PC-9 (cell line): ENCODE data around the gene CEP85L. TPM values are rescaled to one million over a fixed set of nuclear protein-coding genes. Genes with fewer than 3 reads are reported as not detected.

ENCODE experiments used
- BruUV-seq: library from RNA; stranded (reverse); fragments of 400-500 nt; replicated peaks from 2 replicates; lab custom pipeline; 2021; lab: Mats Ljungman, UMichigan
- CTCF ChIA-PET: fragments of 300-600 bp; sonication (Branson Sonifier 250); formaldehyde crosslinking; loops from one replicate; lab custom pipeline; 2022; ENCODE audit warnings: antibody characterized with exemption; lab: Charles Lee
- POLR2A ChIA-PET: fragments of 300-600 bp; sonication (Branson Sonifier 250); formaldehyde crosslinking; loops from one replicate; lab custom pipeline; 2022; ENCODE audit warnings: antibody characterized with exemption; ENCODE audit not compliant: unreplicated experiment; lab: Charles Lee
- DNase-seq, 2 experiments: peaks; one replicate each; pipeline versions ENCODE4 v3.0.0 to v3.0.0-alpha.2; 2015 to 2022; ENCODE audit warnings: mixed read lengths in 1 of 2
- H2AFZ ChIP-seq: fragments of 200-600 bp; sonication (generic); 2 replicates; pipeline ENCODE4 v1.8.1; 2017; ENCODE audit warnings: antibody characterized with exemption
- H3F3A ChIP-seq: fragments of 200-600 bp; sonication (generic); 2 replicates; pipeline ENCODE4 v1.8.1; 2017; ENCODE audit warnings: antibody characterized with exemption, mild to moderate bottlenecking, low read depth; ENCODE audit not compliant: insufficient read depth
- H3K27ac ChIP-seq: fragments of 200-600 bp; sonication (generic); 2 replicates; pipeline ENCODE4 v1.6.1; 2016; ENCODE audit warnings: mixed run types
- H3K27me3 ChIP-seq: fragments of 200-600 bp; sonication (generic); 2 replicates; pipeline ENCODE4 v1.6.1; 2016; ENCODE audit warnings: low read depth, mixed run types; ENCODE audit not compliant: insufficient read depth
- H3K36me3 ChIP-seq: fragments of 200-600 bp; sonication (generic); 2 replicates; pipeline ENCODE4 v1.6.1; 2016; ENCODE audit warnings: low read depth, mixed run types
- H3K4me1 ChIP-seq: fragments of 200-600 bp; sonication (generic); replicated peaks from 2 replicates; pipeline ENCODE4 v1.6.1; 2016; ENCODE audit warnings: mixed run types; ENCODE audit not compliant: insufficient read depth
- H3K4me2 ChIP-seq: fragments of 200-600 bp; sonication (generic); 2 replicates; pipeline ENCODE4 v1.6.1; 2017; ENCODE audit warnings: mixed run types
- H3K4me3 ChIP-seq: fragments of 200-600 bp; sonication (generic); 2 replicates; pipeline ENCODE4 v1.6.1; 2016; ENCODE audit warnings: mixed run types
- H3K79me2 ChIP-seq: fragments of 200-600 bp; sonication (generic); 2 replicates; pipeline ENCODE4 v1.6.1; 2017; ENCODE audit warnings: low read depth, mixed run types
- H3K9me2 ChIP-seq: fragments of 200-600 bp; sonication (generic); 2 replicates; pipeline ENCODE4 v1.8.1; 2017; ENCODE audit warnings: mild to moderate bottlenecking; ENCODE audit not compliant: insufficient read depth
- H3K9me3 ChIP-seq: fragments of 200-600 bp; sonication (generic); 2 replicates; pipeline ENCODE4 v1.8.1; 2016; ENCODE audit warnings: low read depth; ENCODE audit not compliant: insufficient read depth
- H4K20me1 ChIP-seq: fragments of 200-600 bp; sonication (generic); 2 replicates; pipeline ENCODE4 v1.8.1; 2017; ENCODE audit not compliant: insufficient read depth
- EZH2 ChIP-seq: fragments of 200-600 bp; sonication (generic); IDR thresholded peaks from 2 replicates; pipeline ENCODE4 v1.8.0; 2017; ENCODE audit warnings: antibody characterized with exemption, low read depth
- intact Hi-C: fragments of 100-400 bp; cut with micrococcal nuclease; formaldehyde crosslinking; loops from one replicate; pipeline ENCODE4 v1.10.0; 2022; ENCODE audit not compliant: unreplicated experiment
- total RNA-seq: library from RNA; stranded (reverse); gene quantifications from 2 replicates; pipeline ENCODE4 v1.2.3, GENCODE V29; 2021
- TF ChIP-seq, protein P1 (sequence below): fragments of 200-600 bp; sonication (generic); conservative IDR thresholded peaks from 2 replicates; pipeline ENCODE4 v1.6.1; 2017; ENCODE audit warnings: mixed run types, antibody characterized with exemption, mild to moderate bottlenecking, moderate library complexity

CEP85L gene
- total RNA-seq, 1 experiment from 2014 or later, result 3.0 TPM

- H3K4me2 ChIP-seq, result no peak overlapping the region
- no peak overlapping the region for H3K4me3 ChIP-seq
- CTCF ChIA-PET, result no interaction called here
- H3K27ac ChIP-seq, result no peak overlapping the region
- H3K36me3 ChIP-seq, result no peaks in the 10 kb centered on the region
- H4K20me1 ChIP-seq, result 0 out of 2 replicates have a peak, but pooled peaks cover 3% of the 10 kb centered on the region
- no peak overlapping the region for H2AFZ ChIP-seq
- no peaks in the 10 kb centered on the region for H3K9me3 ChIP-seq
- intact Hi-C loops, result no loop called here
- no peak for DNase-seq
- no peaks in the 10 kb centered on the region; the same call in 1 of the 2 replicates for H3F3A ChIP-seq
- no TSS peak for BruUV-seq
- TF ChIP-seq EZH2, result no peak
- TF ChIP-seq, protein P1, sequence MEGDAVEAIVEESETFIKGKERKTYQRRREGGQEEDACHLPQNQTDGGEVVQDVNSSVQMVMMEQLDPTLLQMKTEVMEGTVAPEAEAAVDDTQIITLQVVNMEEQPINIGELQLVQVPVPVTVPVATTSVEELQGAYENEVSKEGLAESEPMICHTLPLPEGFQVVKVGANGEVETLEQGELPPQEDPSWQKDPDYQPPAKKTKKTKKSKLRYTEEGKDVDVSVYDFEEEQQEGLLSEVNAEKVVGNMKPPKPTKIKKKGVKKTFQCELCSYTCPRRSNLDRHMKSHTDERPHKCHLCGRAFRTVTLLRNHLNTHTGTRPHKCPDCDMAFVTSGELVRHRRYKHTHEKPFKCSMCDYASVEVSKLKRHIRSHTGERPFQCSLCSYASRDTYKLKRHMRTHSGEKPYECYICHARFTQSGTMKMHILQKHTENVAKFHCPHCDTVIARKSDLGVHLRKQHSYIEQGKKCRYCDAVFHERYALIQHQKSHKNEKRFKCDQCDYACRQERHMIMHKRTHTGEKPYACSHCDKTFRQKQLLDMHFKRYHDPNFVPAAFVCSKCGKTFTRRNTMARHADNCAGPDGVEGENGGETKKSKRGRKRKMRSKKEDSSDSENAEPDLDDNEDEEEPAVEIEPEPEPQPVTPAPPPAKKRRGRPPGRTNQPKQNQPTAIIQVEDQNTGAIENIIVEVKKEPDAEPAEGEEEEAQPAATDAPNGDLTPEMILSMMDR, result no peak
- H3K79me2 ChIP-seq, result no peaks in the 10 kb centered on the region
- POLR2A ChIA-PET, result no interaction called here
- no peaks in the 10 kb centered on the region for H3K27me3 ChIP-seq
- no peaks in the 10 kb centered on the region for H3K9me2 ChIP-seq
- H3K4me1 ChIP-seq, result no peaks in the 10 kb centered on the region
Observed at GRCh38 chr6:118617417-118617816, 34.0 kb downstream of the CEP85L start.

GRCh38 chr6:118611334-118611733 lies 40.1 kb downstream of the CEP85L start:
- intact Hi-C loops, result no loop called here
- H3F3A ChIP-seq, result no peaks in the 10 kb centered on the region; the same call in 1 of the 2 replicates
- no peak overlapping the region for H3K4me2 ChIP-seq
- DNase-seq, result no peak
- BruUV-seq, result no TSS peak
- no peak overlapping the region for H3K27ac ChIP-seq
- H3K4me1 ChIP-seq, result no peaks in the 10 kb centered on the region
- no peak overlapping the region for H3K4me3 ChIP-seq
- H3K79me2 ChIP-seq, result peaks cover 11% of the 10 kb centered on the region; the same call in 1 of the 2 replicates
- no peaks in the 10 kb centered on the region for H4K20me1 ChIP-seq
- H3K27me3 ChIP-seq, result no peaks in the 10 kb centered on the region
- TF ChIP-seq EZH2, result no peak
- TF ChIP-seq, protein P1, result no peak
- no peaks in the 10 kb centered on the region for H3K9me2 ChIP-seq
- no peaks in the 10 kb centered on the region for H3K36me3 ChIP-seq
- no peaks in the 10 kb centered on the region; the same call in 1 of the 2 replicates for H3K9me3 ChIP-seq
- no peak overlapping the region for H2AFZ ChIP-seq
- ChIA-PET POLR2A (no interaction called here), CTCF (no interaction called here)

GRCh38 chr6:118606858-118607257 lies 44.5 kb downstream of the CEP85L start:
- POLR2A ChIA-PET, result no interaction called here
- Histone ChIP-seq H2AFZ (no peak overlapping the region), H3K27ac (no peak overlapping the region), H3K9me2 (no peaks in the 10 kb centered on the region), H3K4me3 (no peak overlapping the region), H3F3A (no peaks in the 10 kb centered on the region), H3K36me3 (no peaks in the 10 kb centered on the region), H3K9me3 (peaks cover 4% of the 10 kb centered on the region; the same call in 1 of the 2 replicates), H4K20me1 (no peaks in the 10 kb centered on the region), H3K4me2 (no peak overlapping the region), H3K27me3 (no peaks in the 10 kb centered on the region), H3K4me1 (no peaks in the 10 kb centered on the region), H3K79me2 (peaks cover 9% of the 10 kb centered on the region; the same call in 1 of the 2 replicates)
- no TSS peak for BruUV-seq
- intact Hi-C loops, result no loop called here
- CTCF ChIA-PET, result no interaction called here
- DNase-seq, result no peak
- TF ChIP-seq, protein P1, result no peak
- no peak for TF ChIP-seq EZH2
